ENCODE data around the gene ATG12. TPM values are rescaled to one million over a fixed set of nuclear protein-coding genes. Genes with fewer than 3 reads are reported as not detected.

Gene ATG12
- total RNA-seq, 4 donors from 2014 or later: 27.4 to 118 (median 63.7) TPM

- Histone ChIP-seq H3K36me3 (no peaks in the 10 kb centered on the region), H3K27me3 (no peaks in the 10 kb centered on the region), H3K9me3 (no peaks in the 10 kb centered on the region), H3K4me1 (no peaks in the 10 kb centered on the region), H3K4me3 (no peak overlapping the region), H3K27ac (peak overlapping the region in 1 of 2 donors; percentile 26)
- intact Hi-C loops (cut with DNase I; ENCODE audit: low total_unique reads): no loop called here
- no peak for DNase-seq
- TF ChIP-seq POLR2A (IDR thresholded peaks at IDR 0.05) (no peak), CTCF (IDR thresholded peaks at IDR 0.05) (no peak)
Observed at GRCh38 chr5:115858396-115858795, 17.0 kb upstream of the ATG12 start.

GRCh38 chr5:115857626-115858349, 16.4 kb upstream of the ATG12 start:
- no peaks in the 10 kb centered on the region for H3K36me3 ChIP-seq

GRCh38 chr5:115857057-115857479, 15.7 kb upstream of the ATG12 start:
- DNase-seq: no peak
- Histone ChIP-seq H3K4me1 (no peaks in the 10 kb centered on the region), H3K27me3 (no peaks in the 10 kb centered on the region), H3K9me3 (no peaks in the 10 kb centered on the region), H3K27ac (peak overlapping the region in 1 of 2 donors; percentile 26), H3K4me3 (no peak overlapping the region), H3K36me3 (no peaks in the 10 kb centered on the region)
- intact Hi-C loops (cut with DNase I; ENCODE audit: low total_unique reads): no loop called here
- TF ChIP-seq POLR2A (IDR thresholded peaks at IDR 0.05) (no peak), CTCF (IDR thresholded peaks at IDR 0.05) (no peak)

More at GRCh38 chr5:115857626-115858349, 16.4 kb upstream of the ATG12 start:
- Histone ChIP-seq H3K9me3 (no peaks in the 10 kb centered on the region), H3K27ac (peak overlapping the region in 1 of 2 donors; percentile 26), H3K4me3 (no peak overlapping the region), H3K27me3 (no peaks in the 10 kb centered on the region), H3K4me1 (no peaks in the 10 kb centered on the region)
- TF ChIP-seq POLR2A (IDR thresholded peaks at IDR 0.05): no peak
- intact Hi-C loops (cut with DNase I; ENCODE audit: low total_unique reads): no loop called here
- DNase-seq: no peak

GRCh38 chr5:115855959-115856358, 14.6 kb upstream of the ATG12 start:
- DNase-seq: no peak
- TF ChIP-seq CTCF (IDR thresholded peaks at IDR 0.05) (no peak), POLR2A (IDR thresholded peaks at IDR 0.05) (no peak)
- H3K27me3 ChIP-seq: no peaks in the 10 kb centered on the region
- no peaks in the 10 kb centered on the region for H3K9me3 ChIP-seq
- no peak overlapping the region for H3K27ac ChIP-seq
- intact Hi-C loops (cut with DNase I; ENCODE audit: low total_unique reads): no loop called here
- peaks cover 0 to 5% of the 10 kb centered on the region in 2 donors for H3K4me1 ChIP-seq
- no peaks in the 10 kb centered on the region for H3K36me3 ChIP-seq
- no peak overlapping the region for H3K4me3 ChIP-seq

GRCh38 chr5:115854139-115854538, 12.8 kb upstream of the ATG12 start:
- Histone ChIP-seq H3K9me3 (no peaks in the 10 kb centered on the region), H3K27me3 (no peaks in the 10 kb centered on the region), H3K4me3 (no peak overlapping the region), H3K36me3 (no peaks in the 10 kb centered on the region), H3K27ac (no peak overlapping the region), H3K4me1 (peaks cover 0 to 5% of the 10 kb centered on the region in 2 donors)
- TF ChIP-seq CTCF (IDR thresholded peaks at IDR 0.05): no peak
- no peak for TF ChIP-seq POLR2A (IDR thresholded peaks at IDR 0.05)
- no peak for DNase-seq
- intact Hi-C loops (cut with DNase I; ENCODE audit: low total_unique reads): no loop called here

All from uterus (tissue), 4 donors.